GM19023 (cell line): ENCODE results near the gene TRIM21.
"Not testable (repeated sequence)": the region's sequence is repeated elsewhere in the genome, so short reads cannot be mapped to it uniquely, and the experiment has no call there.

Experiments
- ATAC-seq: cut with Tn5 transposase; IDR thresholded peaks from one replicate; pipeline ENCODE4 v1.9.1; 2021; ENCODE audit warnings: mild to moderate bottlenecking, moderate library complexity; ENCODE audit not compliant: unreplicated experiment

TRIM21 gene

DNA sequence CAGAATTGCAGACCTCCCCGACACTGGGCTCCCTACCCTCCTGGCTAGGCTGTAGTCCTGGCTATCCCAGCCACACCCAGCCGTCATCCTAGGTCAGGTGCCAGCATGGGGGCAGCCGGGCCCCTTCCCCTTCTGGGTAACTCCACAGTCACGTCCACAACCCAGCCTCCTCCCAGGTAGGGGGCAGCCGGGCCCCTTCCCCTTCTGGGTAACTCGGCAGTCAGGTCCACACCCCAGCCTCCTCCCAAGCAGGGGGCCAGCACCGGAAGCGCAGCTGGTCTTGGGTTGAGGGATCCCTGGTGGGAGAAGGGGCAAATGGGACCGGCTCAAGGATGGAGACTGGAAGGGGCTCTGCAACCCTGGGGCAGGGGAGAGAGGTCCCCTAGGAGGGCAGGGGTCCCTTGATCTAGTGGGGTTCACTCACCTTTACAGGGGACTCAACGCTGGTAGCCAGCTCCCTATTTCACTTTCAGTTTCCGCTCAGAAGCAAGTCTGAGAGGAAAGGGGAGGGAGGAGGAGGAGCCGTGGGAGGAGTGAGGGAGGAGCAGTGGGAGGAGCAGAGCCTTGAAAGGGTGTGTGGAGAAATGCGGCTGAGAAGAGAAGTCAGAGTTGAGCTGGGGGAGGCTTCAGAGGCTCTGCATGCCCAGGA lies at the start of gene TRIM21:
TSS of gene TRIM21 (minus strand) at position 494 of the 649 bp plus-strand sequence. CDS start 3,293 bp downstream, outside the sequence.
- peak; percentile 99 for ATAC-seq

DNA sequence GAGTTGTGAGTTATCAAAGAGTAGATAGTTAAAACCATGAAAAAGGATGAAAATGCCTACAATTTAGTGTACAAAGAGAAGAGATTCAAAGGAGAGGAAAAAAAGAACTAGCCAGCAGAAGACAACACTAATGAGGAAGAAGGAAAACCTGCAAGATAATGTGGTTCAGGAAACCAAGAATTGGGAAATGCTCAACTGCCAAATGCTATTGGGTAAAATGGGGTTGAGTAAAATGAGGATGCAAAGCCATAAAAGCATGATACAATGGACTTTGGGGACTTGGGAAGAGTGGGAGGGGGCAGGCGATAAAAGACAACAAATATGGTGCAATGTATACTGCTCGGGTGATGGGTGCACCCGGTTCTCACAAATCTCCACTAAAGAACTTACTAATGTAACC lies 48.0 kb upstream of the TRIM21 start:
- ATAC-seq, result no peak

GRCh38 chr11:4436411-4436810 lies 42.9 kb upstream of the TRIM21 start:
- ATAC-seq, result no peak

GRCh38 chr11:4433856-4434255 lies 40.4 kb upstream of the TRIM21 start:
- no peak for ATAC-seq

DNA sequence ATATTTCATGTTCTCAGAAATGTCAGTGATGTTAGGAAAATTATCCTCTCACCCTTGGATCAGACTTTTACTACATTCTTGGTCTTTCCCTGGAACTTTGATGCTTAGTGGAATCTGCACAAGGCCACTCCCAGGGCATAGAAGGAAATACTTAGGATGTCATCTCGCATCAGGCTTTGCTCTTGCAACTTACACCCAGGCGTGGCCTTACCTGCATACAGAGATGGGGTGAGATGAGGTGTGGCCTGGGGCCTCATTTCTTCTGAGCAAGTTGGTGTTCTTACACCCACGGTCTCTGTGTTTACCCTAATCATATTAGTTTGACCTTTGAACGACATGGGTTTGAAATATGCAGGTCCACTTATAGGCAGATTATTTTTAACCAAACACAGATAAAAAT lies 36.5 kb upstream of the TRIM21 start:
- no peak for ATAC-seq

GRCh38 chr11:4418403-4418802 lies 24.9 kb upstream of the TRIM21 start:
- ATAC-seq, result no peak

GRCh38 chr11:4416816-4417215 lies 23.3 kb upstream of the TRIM21 start:
- ATAC-seq, result no peak

DNA sequence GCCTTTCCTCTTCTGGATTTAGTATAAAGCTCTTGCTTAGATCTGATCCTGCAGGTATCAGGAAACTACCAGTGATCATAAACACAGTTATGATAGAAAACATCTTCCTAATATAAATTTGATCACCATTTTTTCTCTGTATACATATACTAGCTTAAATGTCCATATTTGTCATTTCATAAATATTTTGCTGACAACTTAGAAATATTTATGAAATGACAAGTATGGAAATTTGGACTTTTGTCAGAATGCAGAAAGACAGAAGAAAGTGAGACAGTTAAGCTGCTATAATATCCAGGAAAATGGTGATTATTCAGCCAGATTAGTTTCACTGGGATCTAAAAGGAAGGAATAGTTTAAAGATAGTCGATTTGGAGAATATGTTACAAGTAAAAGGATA lies 22.8 kb upstream of the TRIM21 start:
- no peak for ATAC-seq

DNA sequence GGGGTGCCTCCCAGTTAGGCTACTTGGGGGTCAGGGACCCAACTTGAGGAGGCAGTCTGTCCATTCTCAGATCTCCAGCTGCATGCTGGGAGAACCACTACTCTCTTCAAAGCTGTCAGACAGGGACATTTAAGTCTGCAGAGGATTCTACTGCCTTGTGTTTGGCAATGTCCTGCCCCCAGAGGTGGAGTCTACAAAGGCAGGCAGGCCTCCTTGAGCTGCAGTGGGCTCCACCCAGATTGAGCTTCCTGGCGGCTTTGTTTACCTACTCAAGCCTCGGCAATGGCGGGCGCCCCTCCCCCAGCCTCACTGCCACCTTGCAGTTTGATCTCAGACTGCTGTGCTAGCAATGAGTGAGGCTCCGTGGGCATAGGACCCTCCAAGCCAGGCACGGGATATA lies 12.7 kb upstream of the TRIM21 start:
- not testable (repeated sequence) for ATAC-seq

DNA sequence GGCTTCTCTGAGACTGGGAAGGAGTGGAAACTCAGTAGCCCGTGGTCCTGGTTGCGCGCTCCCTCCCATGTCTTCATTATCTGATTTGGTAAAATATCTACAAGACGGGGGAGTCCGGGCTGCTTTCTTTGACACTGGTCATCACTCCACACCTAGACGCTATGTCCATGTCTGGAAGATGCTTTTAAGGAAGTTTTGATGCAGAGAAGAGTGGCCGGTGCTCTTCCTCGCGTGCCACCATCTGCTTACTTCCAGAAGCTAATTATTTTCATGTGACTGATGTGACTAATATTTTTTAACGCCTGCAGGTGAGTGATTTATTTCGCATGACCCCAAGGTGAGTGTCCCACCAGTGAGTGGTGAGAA lies 339 bp upstream of the TRIM21 start:
- ATAC-seq, result peak; percentile 22

DNA sequence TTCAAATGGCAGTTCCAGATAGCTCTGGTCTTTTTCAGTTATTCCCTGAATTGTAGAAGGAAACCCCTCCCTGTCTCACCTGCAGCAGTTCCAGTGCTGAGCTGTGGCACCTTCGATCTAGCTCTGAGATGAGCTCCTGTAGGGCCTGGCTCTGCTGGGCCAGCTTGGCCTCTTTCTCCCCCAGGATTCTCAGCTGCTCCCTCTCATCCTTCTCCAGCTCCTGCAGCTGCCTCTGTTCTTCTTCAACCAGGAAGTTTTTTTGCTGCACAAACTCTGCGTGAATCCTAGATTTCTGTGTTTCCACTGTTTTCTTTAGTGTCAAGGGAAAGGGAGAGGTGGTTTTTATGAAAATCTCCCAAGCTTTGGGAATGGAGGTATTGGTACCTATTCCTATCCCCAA lies 5.3 kb downstream of the TRIM21 start:
- ATAC-seq, result no peak

DNA sequence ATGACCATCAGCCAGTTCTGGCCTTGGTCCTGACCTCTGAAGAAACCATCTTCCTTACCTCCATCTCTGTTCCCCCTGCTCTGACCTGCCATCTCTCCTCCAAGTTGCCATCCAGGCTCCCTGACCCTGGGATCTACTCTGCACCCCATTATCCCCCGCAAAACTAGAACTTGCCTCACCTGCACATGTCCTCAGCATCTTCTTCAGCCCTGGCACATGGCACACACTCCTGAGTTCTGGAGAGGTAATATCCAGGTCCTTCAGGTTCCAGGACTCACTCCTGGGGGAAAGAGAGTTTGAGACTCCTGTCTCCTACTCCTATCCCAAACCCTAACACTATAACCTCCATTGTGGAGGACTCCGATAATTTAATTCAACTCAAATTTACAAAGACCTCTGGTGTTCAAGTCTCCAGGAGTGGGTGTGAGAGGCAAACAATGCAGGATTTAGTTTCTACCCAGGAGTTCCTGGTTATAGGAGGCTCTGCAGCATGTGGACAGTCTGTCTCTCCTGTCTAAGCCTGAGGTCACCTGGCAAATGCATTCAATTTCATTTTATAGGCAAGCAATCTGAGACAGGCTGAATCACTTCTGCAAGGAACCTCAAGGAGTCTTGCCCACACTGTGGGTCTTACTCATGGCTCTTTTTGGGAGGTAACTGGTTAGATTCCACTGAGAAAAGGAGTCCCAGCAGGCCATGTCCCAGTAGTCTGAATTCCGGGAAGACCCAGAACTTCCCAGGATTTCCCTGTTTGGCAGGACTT lies 7.3 kb downstream of the TRIM21 start:
- ATAC-seq, result no peak

- ATAC-seq, result no peak
Measured at GRCh38 chr11:4381901-4382300, 11.6 kb downstream of the TRIM21 start.

GRCh38 chr11:4375431-4376140 lies 17.9 kb downstream of the TRIM21 start:
- ATAC-seq, result no peak

GRCh38 chr11:4370166-4370565 lies 23.3 kb downstream of the TRIM21 start:
- no peak for ATAC-seq

DNA sequence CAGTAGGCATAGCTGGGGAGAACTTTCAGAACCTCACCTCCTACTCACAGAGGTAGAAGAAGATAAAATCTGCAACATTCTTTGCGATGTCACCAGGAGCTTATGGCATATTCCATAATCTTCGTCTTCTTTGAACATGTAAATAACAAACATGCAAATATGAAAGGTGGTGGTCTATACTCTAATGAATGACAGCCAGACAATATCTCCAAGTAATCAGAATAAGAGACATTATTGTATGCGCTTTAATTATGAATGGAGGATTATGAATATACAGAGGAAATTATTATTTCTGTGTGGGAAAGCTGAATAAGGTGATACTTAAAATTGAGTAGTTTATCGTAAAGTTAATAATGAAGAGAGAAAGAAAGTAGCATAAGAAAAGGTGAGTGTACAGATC lies 25.2 kb downstream of the TRIM21 start, which contains the start of gene OR52B4:
TSS of gene OR52B4 (minus strand) at position 101 of the 400 bp plus-strand sequence. CDS start at position 10, 91 bp downstream.
- no peak for ATAC-seq

DNA sequence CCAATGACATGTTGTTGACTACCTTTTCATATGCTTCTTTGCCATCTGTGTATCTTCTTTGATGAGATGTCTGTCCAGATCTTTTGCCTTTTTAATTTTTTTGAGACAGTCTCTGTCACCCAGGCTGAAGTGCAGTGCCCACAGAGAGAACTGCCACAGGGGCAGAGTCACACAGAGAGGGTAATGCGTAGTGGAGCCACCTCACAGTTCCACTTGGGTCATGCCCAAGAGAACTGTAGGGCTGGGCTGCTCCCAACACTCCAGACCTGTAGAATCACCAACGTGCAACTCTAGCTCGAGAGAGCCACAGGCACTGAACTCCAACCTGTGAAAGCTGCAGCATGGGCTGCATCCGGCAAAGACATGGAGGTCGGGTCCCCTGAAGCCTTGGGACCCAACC lies 45.4 kb downstream of the TRIM21 start:
- not testable (repeated sequence) for ATAC-seq

DNA sequence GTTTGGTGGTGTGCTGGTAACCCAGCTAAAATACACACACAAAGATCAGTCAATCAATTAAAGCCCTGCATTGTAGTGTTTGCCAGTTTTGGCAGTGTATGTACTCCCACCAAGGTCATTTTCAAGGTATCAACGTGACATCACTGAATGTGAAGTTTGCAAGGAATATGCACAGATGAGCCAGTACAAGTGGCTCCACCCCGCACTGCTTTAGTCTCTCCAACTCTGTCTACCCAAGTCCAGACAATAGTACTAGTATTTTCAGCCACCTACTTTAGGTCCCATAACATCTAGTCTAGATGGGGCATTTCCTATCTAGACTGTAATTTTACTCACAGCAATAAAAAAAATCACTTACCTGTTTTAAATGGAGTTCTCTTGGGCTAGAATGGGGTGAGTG lies 48.1 kb downstream of the TRIM21 start:
- ATAC-seq, result not testable (repeated sequence)
